Measurements from ENCODE around the gene SUPT5H.

GRCh38 chr19:39501340-39501739 lies 56.0 kb downstream of the SUPT5H start:
- TF ChIP-seq EZH2phosphoT487 (IDR thresholded peaks at IDR 0.05) (no peak), EZH2 (IDR thresholded peaks at IDR 0.05) (no peak)
- TF ChIP-seq, protein P1, sequence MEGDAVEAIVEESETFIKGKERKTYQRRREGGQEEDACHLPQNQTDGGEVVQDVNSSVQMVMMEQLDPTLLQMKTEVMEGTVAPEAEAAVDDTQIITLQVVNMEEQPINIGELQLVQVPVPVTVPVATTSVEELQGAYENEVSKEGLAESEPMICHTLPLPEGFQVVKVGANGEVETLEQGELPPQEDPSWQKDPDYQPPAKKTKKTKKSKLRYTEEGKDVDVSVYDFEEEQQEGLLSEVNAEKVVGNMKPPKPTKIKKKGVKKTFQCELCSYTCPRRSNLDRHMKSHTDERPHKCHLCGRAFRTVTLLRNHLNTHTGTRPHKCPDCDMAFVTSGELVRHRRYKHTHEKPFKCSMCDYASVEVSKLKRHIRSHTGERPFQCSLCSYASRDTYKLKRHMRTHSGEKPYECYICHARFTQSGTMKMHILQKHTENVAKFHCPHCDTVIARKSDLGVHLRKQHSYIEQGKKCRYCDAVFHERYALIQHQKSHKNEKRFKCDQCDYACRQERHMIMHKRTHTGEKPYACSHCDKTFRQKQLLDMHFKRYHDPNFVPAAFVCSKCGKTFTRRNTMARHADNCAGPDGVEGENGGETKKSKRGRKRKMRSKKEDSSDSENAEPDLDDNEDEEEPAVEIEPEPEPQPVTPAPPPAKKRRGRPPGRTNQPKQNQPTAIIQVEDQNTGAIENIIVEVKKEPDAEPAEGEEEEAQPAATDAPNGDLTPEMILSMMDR (IDR thresholded peaks at IDR 0.05): no peak

Data from neural progenitor cell (in vitro differentiated cells).